Heart left ventricle (tissue), 16 donors: Measurements from ENCODE around the gene CDK4. TPM values are rescaled to one million over a fixed set of nuclear protein-coding genes. Genes with fewer than 3 reads are reported as not detected.

Experiments used
- ATAC-seq, 4 donors: fragments of 200-7000 bp; cut with Tn5 transposase; one replicate each; pipeline ENCODE4 v1.9.1; 2020 to 2022; ENCODE audit warnings: moderate library complexity in 4 of 4, mild to moderate bottlenecking in 3 of 4, moderate number of reproducible peaks in 1 of 4
- DNase-seq, 5 donors: peaks; one replicate each; pipeline ENCODE4 v3.0.0-alpha.2; 2020
- H3K27ac ChIP-seq, 12 donors: fragments of 200-600 bp; sonication (generic) in 4 of 12; one replicate each; pipeline versions ENCODE4 v1.5.0 to v1.8.0; 2016 to 2022; ENCODE audit warnings: mild to moderate bottlenecking in 2 of 12
- H3K27me3 ChIP-seq, 9 donors: fragments of 200-600 bp; sonication (generic) in 2 of 9; one replicate each; pipeline versions ENCODE4 v1.5.1 to v1.8.0; 2016 to 2022; ENCODE audit warnings: mild to moderate bottlenecking in 3 of 9
- H3K36me3 ChIP-seq, 9 donors: fragments of 200-600 bp; sonication (generic) in 2 of 9; one replicate each; pipeline versions ENCODE4 v1.5.0 to v1.8.0; 2018 to 2022; ENCODE audit warnings: mild to moderate bottlenecking in 2 of 9
- H3K4me1 ChIP-seq, 12 donors: fragments of 200-600 bp; sonication (generic) in 4 of 12; one replicate each; pipeline versions ENCODE4 v1.5.0 to v1.8.0; 2016 to 2022; ENCODE audit warnings: mild to moderate bottlenecking in 3 of 12
- H3K4me3 ChIP-seq, 12 donors: fragments of 200-600 bp; sonication (generic) in 4 of 12; one replicate each; pipeline versions ENCODE4 v1.5.0 to v1.8.0; 2017 to 2022; ENCODE audit warnings: mild to moderate bottlenecking in 9 of 12, moderate library complexity in 4 of 12
- H3K9me3 ChIP-seq, 12 donors: fragments of 200-600 bp; sonication (generic) in 4 of 12; one replicate each; pipeline versions ENCODE4 v1.5.0 to v1.8.0; 2016 to 2022; ENCODE audit warnings: mild to moderate bottlenecking in 1 of 12
- CTCF ChIP-seq, 12 donors: fragments of 200-600 bp; sonication (generic) in 4 of 12; IDR thresholded peaks; one replicate each; pipeline versions ENCODE4 v1.5.0 to v1.8.0; 2018 to 2022; ENCODE audit warnings: antibody characterized with exemption in 12 of 12, mild to moderate bottlenecking in 5 of 12
- POLR2A ChIP-seq, 2 donors: fragments of 450-650 bp; IDR thresholded peaks; one replicate each; pipeline ENCODE4 v1.6.1; 2017; ENCODE audit warnings: antibody characterized with exemption in 2 of 2, mild to moderate bottlenecking in 2 of 2, moderate library complexity in 2 of 2
- WGBS, 4 donors: extraction: QIAGEN DNeasy Blood & Tissue Kit in 2 of 4; methylation state at CpG; one replicate each; pipeline versions ENCODE4 v1.1.5 to v1.1.7; 2013 to 2018; 5-methylcytosine and 5-hydroxymethylcytosine counted together
- intact Hi-C, 10 donors: fragments of 100-400 bp; cut with DNase I; formaldehyde crosslinking; loops; one replicate each; pipeline versions ENCODE4 v1.11.1 to v1.14.2; 2022
- polyA plus RNA-seq, 2 donors: library from polyadenylated mRNA; stranded (reverse); fragments of 200-250 nt; gene quantifications; one replicate each; pipeline ENCODE4 v1.2.3, GENCODE V29; 2013
- total RNA-seq, 9 donors: library from RNA; depleted of rRNA in 2 of 9; stranded (reverse); fragments of >200 nt in 2 of 9; fragmentation: NEBNext Ultra II Directional in 3 of 9; extraction: Animal tissue kit (Norgen Biotek cat#: 25700) in 3 of 9; gene quantifications; one replicate each; pipeline versions ENCODE4 v1.1.0 to v1.2.4, GENCODE V29; 2016 to 2023
- donor health status: ischemic (EF 13 %, LVEDD 7.1; RV severe dilation, severe dysfunction).
- donor health status: healthy with polysubstance abuse.
- donor health status: DM: no; HTN: yes; CAD: no.
- donor health status: DM: no; HTN: no; CAD: no.
- donor health status: ischemic (EF 25% LVEDD 6.9; RV normal size, moderate dysfunction).
- donor health status: ischemic (EF 25% LVEDD 5.7; RV mildly dilated, moderate dysfunction).
- donor health status: healthy.
- donor health status: DM: yes; HTN: yes; CAD: no.
- donor health status: ischemic (EF 35%, LVEDD 5.7; RV mildly dilated, moderate dysfunction).
- donor health status: nonischemic (EF 11% LVEDD 7.7; RV severe dilation, severe dysfunction).
- donor health status: DM: yes; HTN: yes; CAD: no.
- donor health status: PGD.
- donor health status: ischemic (EF 29% LVEDD 5.4; RV normal size, mild dysfunction).
- donor health status: nonischemic (EF 23%, LVEDD 6.1; RV moderate dilation, normal function).

Gene CDK4
- total and polyA plus RNA-seq, 11 donors = 23.4 to 81.9 (median 50.2) TPM

DNA sequence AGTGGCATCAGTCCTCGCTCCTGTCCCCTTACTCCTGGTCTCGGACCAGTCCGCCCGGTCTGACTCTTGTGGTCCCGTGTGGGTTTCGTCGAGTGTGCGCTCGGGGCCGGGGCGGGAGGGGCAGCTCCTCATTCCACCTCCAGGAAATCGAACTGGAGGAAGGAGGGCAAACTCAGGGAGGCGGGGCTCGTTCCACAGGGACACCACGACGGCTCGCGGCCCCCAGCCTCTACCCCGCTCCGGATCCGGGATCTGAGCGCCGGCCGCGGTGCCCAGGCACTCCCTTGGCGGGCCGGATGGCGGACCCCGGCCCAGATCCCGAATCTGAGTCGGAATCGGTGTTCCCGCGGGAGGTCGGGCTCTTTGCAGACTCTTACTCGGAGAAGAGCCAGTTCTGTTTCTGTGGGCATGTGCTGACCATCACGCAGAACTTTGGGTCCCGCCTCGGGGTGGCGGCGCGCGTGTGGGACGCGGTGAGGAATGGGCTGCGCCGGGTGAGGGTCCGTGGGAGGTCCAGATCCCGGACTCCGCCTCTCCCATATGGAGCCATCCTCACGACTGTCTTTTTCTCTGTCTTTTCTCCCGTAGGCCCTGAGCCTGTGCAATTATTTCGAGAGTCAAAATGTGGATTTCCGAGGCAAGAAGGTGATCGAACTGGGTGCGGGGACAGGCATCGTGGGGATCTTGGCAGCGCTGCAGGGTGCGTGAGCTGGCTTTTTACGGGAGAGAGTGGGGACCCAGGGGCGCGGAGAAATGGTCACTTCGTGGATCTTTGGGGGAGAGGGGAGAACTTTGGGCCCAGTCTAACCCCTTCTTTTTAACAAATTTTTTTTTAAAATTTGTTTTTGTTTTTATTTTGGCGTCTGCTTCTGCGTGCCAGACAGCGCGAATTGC is 20.6 kb upstream of the CDK4 start, which contains the start of gene EEF1AKMT3:
EEF1AKMT3 (plus strand) TSS at position 186 of the 894 bp plus-strand sequence; CDS start at position 297, 111 bp downstream.
- Histone ChIP-seq H3K9me3 (no peaks in the 10 kb centered on the region), H3K27me3 (peaks cover 0 to under 1% (median 0%) of the 10 kb centered on the region in 9 donors), H3K36me3 (peaks cover 0 to 36% (median 11%) of the 10 kb centered on the region in 9 donors), H3K27ac (peak within 1 kb of the TSS; percentile 41 to 95 (median 90)), H3K4me3 (peak within 1 kb of the TSS; percentile 59 to 94 (median 74)), H3K4me1 (peaks cover 0 to 27% (median 15%) of the 10 kb centered on the region in 12 donors)
- WGBS, 4 donors = 2 to 6% (median 3%) methylated on average over 46 to 67 of the region's 67 CpGs
- intact Hi-C loops = loop anchor here in 1 of 10 donors (1.0 kb wide), 1 partner anchor 20 kb away; the partner anchor contains the start of gene CDK4
- peak; percentile 52 to 69 (median 68) for ATAC-seq
- TF ChIP-seq CTCF (IDR thresholded peaks at IDR 0.05) = no peak
- no peak for TF ChIP-seq POLR2A (IDR thresholded peaks at IDR 0.05)
- DNase-seq = peak; percentile 74 to 83 (median 75)

GRCh38 chr12:57771873-57772428 is 19.8 kb upstream of the CDK4 start, which contains the start of gene METTL1:
Gene METTL1 (minus strand): TSS chr12:57772105. CDS start chr12:57772083, 22 bp downstream.
- Histone ChIP-seq H3K9me3 (no peaks in the 10 kb centered on the region), H3K27ac (peak within 1 kb of the TSS; percentile 41 to 95 (median 90)), H3K4me1 (peaks cover 0 to 30% (median 16%) of the 10 kb centered on the region in 12 donors), H3K36me3 (peaks cover 0 to 36% (median 11%) of the 10 kb centered on the region in 9 donors), H3K27me3 (peaks cover 0 to 6% (median 0%) of the 10 kb centered on the region in 9 donors), H3K4me3 (peak within 1 kb of the TSS; percentile 59 to 94 (median 74))
- WGBS, 4 donors = 0% methylated on average over 27 to 28 of the region's 28 CpGs
- no peak for TF ChIP-seq CTCF (IDR thresholded peaks at IDR 0.05)
- TF ChIP-seq POLR2A (IDR thresholded peaks at IDR 0.05) = peak in 1 of 2 donors; percentile 49
- DNase-seq = peak; percentile 93 to 96 (median 95)
- intact Hi-C loops = loop anchor here in 1 of 10 donors (1.0 kb wide), 1 partner anchor 20 kb away; the partner anchor contains the start of gene CDK4
- peak; percentile 94 to 98 (median 95) for ATAC-seq

DNA sequence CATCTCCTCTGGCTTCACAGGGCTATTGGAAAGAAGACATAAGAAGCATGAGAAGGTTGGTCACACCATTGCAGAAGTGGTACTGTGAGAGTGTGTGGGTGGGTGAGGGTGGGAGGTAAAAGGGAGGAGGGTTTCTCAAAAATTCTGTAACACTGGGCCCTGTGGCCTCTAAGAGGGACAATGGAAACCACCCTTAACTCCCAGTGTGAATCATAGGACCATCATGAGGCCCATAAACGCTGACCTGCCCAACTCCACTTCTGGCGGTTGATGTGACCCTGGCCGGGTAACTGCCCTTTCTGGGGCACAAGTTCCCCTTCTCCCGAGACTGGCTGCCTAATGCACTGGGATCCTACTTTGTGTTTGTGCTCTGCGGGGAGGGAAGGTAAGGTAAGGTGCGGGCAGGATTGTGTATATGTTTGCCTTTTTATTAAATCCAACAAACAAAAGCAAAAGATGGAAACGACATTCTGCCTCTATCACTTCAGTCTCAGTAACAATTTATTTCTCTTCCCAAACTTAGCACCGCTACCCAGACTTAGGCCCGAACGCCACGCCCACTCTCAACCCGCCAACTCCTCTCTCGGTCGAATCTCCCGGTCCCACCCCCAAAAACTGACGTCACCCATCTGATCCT is 19.2 kb upstream of the CDK4 start:
- Histone ChIP-seq H3K27ac (peak overlapping the region in 11 of 12 donors; percentile 81 to 95 (median 90)), H3K36me3 (peaks cover 0 to 35% (median 11%) of the 10 kb centered on the region in 9 donors), H3K27me3 (peaks cover 0 to 12% (median 3%) of the 10 kb centered on the region in 9 donors), H3K4me3 (peak overlapping the region; percentile 59 to 94 (median 74)), H3K4me1 (peaks cover 3 to 36% (median 22%) of the 10 kb centered on the region in 12 donors), H3K9me3 (no peaks in the 10 kb centered on the region)
- intact Hi-C loops = no loop called here
- 4 to 7% (median 5%) methylated on average over 16 of the region's 16 CpGs for WGBS, 4 donors
- TF ChIP-seq CTCF (IDR thresholded peaks at IDR 0.05) = no peak
- TF ChIP-seq POLR2A (IDR thresholded peaks at IDR 0.05) = no peak
- ATAC-seq = peak; percentile 39 to 82 (median 75)
- peak; percentile 87 to 93 (median 89) for DNase-seq
